AG10803 (cell line): ENCODE results near the gene PHF23.
A peak's percentile ranks its signal among the peaks of the same experiment; 100 is the strongest.
"Not testable (repeated sequence)": the region's sequence is repeated elsewhere in the genome, so short reads cannot be mapped to it uniquely, and the experiment has no call there.

Experiments
- DNase-seq: peaks from one replicate; pipeline ENCODE4 v3.0.0; 2010; ENCODE audit warnings: low read depth
- H3K4me3 ChIP-seq: 2 replicates; pipeline ENCODE4 v1.5.1; 2011; ENCODE audit warnings: mild to moderate bottlenecking, low read length, control low read depth
- CTCF ChIP-seq: conservative IDR thresholded peaks from 2 replicates; pipeline ENCODE4 v1.5.1; 2011; ENCODE audit warnings: mild to moderate bottlenecking, low read length, control low read depth, inconsistent platforms

The PHF23 gene

GRCh38 chr17:7249830-7250229 lies 10.6 kb upstream of the PHF23 start:
- TF ChIP-seq CTCF = no peak
- peak overlapping the region; percentile 77 for H3K4me3 ChIP-seq
- DNase-seq = no peak

DNA sequence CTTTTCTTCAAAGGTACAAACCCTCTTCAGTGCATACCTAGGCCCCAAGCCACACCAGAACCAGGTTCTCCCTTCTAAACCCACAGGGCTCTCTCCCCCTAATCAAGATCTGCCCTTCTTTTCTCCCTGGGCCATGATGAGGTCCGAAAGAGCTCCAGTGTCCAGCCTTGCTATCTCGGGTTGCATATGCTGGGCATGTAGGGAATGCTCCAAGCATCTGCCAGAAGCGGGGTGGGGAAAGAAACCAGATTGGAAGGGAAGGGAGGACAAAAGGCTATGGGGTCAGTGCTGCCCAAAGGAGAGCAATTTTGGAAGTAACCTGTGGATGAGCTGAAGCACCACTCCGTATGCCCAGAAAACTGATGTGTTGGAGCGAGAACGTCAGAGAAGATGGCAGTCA lies 10.0 kb upstream of the PHF23 start:
- no peak for TF ChIP-seq CTCF
- DNase-seq = no peak
- no peak overlapping the region for H3K4me3 ChIP-seq

DNA sequence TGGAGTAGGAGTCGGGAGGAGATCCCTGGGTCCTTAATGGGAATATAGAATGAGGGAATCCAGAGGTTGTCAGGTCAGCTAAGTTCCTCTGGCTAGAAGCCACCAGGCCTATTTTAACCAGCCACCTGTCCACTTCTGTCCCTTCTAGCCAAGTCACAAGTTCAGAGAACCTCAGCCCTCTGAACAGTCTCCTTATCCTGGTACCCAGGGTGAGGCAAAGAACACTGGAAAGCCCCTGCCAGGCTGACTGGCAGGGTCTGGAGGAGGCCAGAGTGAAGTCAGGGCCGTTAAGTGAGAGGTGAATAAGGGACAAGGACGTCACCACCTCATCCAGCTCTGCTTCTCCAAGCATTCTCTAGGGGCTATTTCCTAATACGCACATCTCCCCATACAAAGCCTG lies 9.5 kb upstream of the PHF23 start:
- no peak overlapping the region for H3K4me3 ChIP-seq
- no peak for TF ChIP-seq CTCF
- no peak for DNase-seq

DNA sequence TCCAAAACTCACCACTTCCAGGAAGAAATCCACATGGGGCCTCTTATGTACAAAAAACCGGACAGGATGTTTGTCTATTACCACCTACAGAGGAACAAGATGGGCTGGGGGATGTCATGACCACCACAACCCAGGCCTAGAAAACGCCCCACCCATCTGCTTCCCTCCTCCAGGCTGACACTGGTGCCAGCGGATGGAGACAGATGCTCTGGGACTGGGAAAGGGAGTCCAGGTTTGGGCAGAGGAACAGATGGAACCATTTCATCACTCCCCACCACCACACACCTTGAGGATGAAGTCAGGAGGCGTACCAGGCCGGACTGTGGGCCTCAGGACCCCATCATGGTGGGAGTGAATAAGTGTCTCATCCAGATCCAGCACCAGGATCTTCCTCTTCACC lies 7.5 kb upstream of the PHF23 start:
- no peak for TF ChIP-seq CTCF

GRCh38 chr17:7243838-7244237 lies 4.6 kb upstream of the PHF23 start:
- H3K4me3 ChIP-seq, DNase-seq: not testable (repeated sequence)

More for the DNA sequence above, 7.5 kb upstream of the PHF23 start:
- no peak overlapping the region for H3K4me3 ChIP-seq
- DNase-seq = no peak

DNA sequence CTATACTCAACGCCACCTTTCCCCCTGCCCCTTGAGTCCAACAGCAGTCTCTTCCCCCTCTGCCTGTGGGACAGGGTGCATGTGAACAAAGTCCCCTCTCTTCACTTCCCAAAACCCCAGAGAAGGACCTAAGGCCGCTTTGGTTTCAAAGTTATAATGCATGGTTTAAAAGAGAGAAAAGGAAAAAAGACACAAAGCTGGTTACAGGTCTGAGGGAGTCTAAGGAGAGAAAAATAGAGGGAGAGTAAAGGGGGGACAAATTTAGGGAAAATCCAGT lies 4.1 kb upstream of the PHF23 start:
- H3K4me3 ChIP-seq = peak overlapping the region; percentile 100
- no peak for TF ChIP-seq CTCF
- DNase-seq = no peak

GRCh38 chr17:7242717-7243452 lies 3.6 kb upstream of the PHF23 start:
- peak overlapping the region; percentile 100 for H3K4me3 ChIP-seq
- peak; percentile 97 for DNase-seq
- TF ChIP-seq CTCF = no peak
